ENCODE measurements around the gene SRRM3.
"Not testable (repeated sequence)": the region's sequence is repeated elsewhere in the genome, so short reads cannot be mapped to it uniquely, and the experiment has no call there.

The SRRM3 gene

GRCh38 chr7:76267107-76267893, 65.6 kb downstream of the SRRM3 start:
- DNase-seq: no peak

DNA sequence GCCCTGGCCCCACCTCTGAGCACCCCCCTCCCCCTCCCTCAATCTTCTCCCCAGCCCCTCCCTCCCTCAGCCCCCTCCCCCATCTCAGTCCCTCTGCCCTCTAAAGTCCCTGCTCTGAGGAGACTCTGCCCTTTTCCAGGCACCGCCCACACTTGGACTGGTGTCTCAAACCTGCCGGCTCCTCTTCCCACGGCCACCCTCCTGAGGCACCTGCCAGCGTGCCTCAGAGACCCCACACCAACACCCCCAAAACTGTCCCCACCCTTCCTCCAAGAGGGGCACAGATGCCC, 66.1 kb downstream of the SRRM3 start:
- no peak for DNase-seq

DNA sequence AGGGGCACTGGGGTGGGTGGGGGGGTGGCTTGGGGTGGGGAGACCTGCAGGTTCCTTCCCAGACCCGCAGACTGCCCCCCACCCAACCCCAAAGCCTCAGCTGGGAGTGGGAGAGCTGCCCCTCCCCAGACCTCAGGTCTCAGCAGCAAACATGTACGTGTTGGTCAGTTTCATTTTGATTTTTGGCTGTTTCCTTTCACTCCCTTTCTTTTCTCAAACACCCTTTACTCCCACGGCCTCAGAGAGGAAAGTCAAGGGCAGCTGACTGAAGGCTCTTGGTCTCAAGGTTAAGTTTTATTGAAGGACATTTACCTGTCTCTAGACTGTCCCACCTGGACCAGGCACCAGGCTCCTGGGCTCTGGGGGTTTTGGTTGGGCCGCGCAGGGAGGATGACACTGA, 66.7 kb downstream of the SRRM3 start:
- no peak for DNase-seq

GRCh38 chr7:76269895-76270294, 68.2 kb downstream of the SRRM3 start:
- no peak for DNase-seq

DNA sequence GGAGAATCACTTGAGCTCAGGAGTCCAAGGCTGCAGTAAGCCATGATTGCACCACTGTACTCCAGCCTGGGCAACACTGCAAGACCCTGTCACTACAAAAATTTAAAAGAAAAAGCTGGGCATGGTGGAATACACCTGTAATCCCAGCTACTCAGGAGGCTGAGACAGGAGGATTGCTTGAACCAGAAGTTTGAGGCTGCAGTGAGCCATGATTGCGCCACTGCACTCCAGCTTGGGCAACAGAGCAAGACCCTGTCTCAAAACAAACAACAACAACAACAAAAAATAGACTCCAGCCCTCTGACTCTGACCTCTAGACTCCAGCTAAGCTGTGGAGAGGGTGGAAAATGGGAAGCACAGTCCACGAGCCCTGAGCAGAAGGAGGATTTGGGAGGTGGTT, 69.7 kb downstream of the SRRM3 start:
- not testable (repeated sequence) for DNase-seq

DNA sequence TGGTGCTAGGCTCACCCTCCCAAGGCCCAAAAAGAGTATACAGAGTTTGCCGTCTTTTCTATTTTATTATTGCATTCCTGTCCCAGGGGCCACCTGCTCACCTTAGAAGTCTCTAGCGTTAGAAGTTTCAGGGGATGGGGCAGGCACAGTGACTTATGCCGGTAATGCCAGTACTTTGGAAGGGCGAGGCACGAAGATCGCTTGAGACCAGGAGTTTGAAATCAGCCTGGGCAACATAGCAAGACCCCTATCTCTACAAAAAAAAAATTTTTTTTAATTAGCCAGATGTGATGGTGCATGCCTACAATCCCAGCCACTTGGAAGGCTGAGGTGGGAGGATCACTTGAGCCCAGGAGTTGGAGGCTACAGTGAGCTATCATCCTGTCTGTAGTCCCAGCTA, 70.4 kb downstream of the SRRM3 start:
- no peak for DNase-seq

- no peak for DNase-seq
Measured at GRCh38 chr7:76272851-76273497, 71.3 kb downstream of the SRRM3 start.

DNA sequence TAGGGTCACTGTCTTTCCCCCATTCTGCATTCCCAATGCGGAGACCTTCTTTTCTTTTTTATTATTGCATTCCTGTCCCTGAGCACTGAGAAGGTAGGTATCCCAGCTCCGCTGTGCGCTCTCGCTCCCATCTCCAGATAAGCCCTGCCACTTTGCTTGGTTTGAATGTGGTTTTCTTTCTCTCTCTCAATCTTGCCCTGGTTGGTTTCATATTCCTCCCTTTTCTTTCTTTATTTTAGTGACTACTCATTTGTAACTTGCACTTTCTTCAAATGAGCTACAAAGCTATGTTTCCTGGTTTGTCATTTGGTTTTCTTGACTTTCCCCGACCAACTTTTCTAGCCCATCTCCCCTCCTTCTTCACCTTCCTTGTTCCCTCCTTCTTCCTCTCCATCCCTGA, 71.8 kb downstream of the SRRM3 start:
- DNase-seq: no peak

GRCh38 chr7:76278540-76278939, 76.8 kb downstream of the SRRM3 start:
- no peak for DNase-seq

GRCh38 chr7:76280408-76280807, 78.7 kb downstream of the SRRM3 start:
- DNase-seq: no peak

DNA sequence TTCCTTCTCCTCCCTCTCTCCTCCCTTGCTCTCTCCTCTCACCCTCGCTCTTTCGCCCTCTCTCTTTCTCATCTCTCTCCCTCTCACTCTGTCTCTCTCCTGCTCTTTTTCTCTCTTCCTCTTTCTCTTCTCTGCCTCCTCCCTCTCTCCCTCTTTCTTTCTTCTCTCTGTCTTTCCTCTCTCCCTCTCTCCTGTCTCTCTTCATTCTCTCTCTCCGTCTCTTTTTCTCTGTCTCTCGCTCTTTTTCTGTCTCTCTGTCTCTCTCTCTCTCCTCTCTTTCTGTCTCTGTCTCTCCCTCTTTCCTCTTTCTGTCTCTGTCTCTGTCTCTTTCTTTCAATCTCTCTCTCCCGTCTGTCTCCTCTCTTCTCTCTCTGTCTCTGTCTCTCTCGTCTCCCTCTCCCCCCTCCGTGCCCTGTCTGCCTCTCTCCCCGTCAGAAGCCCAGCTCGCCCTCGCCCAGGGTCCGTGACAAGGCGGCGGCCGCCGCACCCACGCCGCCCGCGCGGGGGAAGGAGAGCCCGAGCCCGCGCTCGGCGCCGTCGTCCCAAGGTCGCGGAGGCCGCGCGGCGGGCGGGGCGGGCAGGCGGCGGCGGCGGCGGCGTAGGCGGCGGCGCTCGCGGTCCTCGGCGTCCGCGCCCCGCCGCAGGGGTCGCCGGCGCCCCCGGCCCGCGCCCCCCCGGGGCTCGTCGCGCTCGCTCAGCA, 79.5 kb downstream of the SRRM3 start:
- no peak for DNase-seq

GRCh38 chr7:76281706-76282343, 80.1 kb downstream of the SRRM3 start:
- no peak for DNase-seq

GRCh38 chr7:76282344-76283253, 80.9 kb downstream of the SRRM3 start:
- DNase-seq: no peak

DNA sequence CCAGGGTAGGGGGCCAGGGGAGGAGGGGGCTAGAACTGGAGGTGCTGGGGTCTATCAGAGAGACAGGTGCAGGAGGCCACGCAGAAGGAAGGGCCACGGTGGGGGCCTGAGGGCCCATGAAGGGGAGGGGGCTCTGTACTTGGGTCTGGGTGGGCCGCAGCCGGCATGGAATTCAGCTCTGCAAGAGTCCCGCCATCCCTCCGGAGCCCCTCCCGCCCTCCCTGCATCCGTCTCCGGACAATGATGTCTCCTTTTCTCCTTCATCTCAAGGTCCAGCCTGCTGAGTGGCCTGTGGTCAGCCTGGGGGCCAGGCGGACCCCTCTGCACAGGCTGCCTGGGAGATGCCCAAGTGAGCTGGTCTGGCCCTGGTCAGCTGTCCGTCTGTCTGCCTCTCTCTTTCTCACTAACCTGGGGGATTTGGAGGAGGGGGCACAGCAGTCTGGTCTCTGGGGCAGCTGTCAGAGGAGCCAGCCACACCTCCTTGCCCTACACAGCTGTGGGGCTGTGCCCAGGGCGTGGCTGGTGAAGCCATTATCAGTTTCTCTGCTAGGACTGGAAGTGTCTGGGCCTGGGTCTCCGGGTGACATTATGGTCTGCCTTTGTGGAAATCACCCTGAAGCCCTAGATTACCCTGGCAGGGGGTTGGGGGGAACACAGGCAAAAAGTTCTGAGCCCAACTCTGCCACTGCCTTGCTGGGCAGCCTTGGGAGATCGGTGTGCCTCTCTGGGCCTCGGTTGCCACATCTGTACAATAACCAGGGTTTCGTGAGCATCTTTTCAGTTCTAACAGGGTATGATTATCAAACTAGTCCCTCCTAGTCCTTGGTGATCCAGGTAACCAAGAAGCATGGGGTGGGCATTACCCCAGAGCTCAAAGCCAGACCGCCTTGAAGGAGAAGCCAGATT, 81.8 kb downstream of the SRRM3 start:
- no peak for DNase-seq

DNA sequence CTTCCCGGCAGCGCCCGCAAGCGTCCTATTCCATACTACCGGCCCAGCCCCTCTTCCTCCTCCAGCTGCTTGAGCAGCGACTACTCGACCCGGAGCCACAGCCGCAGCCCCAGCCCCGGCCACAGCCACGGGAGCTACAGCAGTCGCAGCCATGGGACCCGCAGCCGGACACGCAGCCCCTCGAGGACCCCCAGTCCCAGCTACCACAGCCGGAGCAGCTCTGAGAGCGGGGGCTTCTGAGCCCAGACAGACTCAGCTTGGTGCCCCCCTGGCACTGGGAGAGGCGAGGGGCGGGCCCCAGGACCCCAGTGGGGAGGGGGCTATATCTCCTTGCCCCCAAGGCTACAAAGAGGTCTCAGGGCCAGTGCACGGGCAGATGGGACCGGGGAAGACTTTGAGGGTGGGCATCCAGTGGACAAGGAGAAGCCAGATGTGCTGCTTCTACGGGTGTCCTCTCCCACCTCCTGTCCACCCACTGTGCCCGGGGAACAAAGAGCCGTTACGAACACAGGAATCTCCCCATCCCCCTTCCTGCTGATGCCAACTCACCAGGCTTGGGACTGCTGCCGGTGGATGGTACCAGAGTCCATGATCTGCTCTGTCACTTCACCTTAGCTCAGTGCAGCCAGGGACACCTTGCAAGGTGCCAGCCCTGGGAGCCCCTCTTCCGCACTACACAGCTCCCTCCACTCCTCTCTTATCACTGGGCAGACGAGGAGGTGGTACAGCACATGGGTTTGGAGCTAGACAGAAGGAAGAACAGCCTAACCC, 84.1 kb downstream of the SRRM3 start:
- no peak for DNase-seq

DNA sequence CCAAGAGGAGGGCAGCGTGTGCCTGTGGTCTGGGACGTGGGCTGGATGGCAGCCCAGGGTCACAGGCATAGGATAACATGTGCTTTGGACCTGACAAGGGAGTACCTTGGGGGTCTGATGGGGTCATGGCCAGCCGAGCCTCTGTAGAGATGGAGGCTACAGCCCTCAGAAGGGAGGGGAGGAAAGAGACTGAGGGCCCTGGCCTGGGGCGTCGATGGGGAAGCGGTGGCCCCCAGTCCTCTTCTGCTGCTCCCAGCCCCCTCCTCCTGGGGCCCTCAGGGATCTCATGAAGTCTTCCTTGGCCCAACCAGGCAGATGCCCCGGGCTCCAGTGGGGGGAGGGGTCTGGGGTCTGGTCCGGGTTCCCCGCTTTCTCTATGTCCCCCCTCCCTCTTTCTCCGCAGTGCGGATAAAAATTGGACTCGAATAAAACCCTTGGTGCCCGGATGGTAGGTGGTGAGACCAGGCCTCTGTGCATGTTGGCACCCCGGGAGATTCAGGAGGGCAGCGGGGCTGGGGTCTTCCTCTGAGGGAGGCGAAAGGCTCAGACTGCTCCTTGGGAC, 85.2 kb downstream of the SRRM3 start:
- no peak for DNase-seq

GRCh38 chr7:76290847-76291350, 89.2 kb downstream of the SRRM3 start:
- DNase-seq: not testable (repeated sequence)

DNA sequence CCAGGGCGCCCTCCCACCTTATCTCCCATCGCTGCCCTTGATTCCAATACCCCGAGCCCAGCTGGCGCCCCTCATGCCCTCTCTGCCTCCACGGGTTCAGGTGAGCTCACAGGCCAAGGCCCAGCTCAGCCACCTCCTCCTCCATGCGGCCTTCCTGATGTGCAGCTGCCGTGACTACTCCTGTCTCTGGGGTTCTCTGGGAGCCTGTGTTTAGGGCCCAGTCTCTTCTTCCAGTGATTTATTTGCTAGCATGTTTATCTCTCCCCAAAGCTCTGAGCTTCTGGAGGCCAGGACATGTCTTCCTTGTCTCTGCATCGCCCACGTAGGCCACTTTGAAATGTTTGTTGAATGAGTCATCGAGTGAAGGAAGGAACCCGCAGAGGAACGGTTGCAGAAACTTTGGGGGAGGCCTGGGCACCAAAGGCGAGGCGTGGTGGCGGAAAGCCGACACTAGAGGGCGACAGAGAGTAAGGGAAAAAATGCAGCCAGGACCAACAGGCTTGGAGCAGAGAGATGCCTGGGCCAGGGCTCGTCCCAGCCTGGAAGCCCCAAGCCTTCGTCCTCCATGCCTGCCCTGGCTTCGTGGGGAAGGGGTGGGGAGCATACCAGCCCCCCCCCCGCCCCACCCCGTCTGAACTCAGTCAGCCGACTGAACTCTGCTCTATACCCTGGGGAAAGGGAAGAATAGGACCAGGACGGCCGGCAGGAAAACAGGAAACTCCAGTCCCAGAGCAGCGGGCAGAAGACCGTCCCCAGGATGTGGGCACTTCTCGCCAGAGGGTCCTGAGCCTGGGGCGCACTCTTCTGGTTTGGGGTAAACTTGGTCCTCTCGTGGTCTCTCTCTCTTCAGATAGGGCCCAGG, 89.9 kb downstream of the SRRM3 start:
- DNase-seq: peak; percentile 70 to 77

DNA sequence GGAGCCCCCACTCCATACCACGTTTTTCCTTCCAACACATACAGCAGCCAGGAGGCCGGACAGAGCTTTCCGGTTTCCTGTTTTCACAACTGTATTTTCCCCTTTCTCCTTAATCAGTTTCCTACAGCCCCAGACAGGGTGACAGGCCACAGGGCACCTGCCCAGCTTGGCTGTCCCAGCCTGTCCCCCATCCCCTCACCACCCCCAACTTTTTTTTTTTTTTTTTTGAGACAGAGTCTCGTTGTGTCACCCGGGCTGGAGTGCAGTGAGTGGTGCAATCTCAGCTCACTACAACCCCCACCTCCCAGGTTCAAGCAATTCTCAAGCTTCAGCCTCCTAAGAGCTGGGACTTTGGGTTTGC, 90.5 kb downstream of the SRRM3 start:
- DNase-seq: no peak
